Measurements from ENCODE around the gene RAB11FIP4.

DNA sequence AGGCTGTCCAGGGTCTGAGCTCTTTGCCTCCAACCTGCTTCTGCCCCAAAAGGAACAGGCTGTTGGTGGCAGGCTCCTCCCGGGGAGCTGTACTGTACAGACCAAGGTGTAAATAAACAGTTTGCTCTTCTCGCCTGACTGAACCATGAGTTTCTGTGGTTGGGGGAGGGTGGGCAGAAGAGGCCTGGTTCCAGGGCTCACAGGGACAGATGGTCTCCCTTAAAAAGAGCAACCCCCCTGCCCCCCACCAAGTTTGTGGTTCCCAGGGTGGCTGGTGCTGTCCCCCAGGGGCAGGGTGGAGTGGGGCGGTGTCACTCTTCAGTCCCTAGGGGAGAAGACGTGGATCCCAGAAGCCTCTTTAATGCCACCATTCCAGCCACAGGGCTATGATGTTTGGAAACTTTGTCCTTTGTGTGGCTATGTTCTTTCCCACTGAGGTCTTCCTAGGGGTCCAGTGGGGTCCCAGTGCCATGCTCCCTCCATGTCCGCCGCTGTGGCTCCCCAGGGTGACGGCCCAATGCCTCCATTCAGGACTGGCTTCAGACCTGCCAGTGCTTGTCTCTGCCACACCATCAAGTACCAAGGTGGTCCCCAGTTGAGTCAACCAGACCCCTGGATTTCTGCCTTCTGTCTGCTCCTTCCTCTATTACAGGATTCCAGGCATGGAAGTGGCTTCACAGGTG is 146.7 kb downstream of the RAB11FIP4 start:
- TF ChIP-seq, protein P1, sequence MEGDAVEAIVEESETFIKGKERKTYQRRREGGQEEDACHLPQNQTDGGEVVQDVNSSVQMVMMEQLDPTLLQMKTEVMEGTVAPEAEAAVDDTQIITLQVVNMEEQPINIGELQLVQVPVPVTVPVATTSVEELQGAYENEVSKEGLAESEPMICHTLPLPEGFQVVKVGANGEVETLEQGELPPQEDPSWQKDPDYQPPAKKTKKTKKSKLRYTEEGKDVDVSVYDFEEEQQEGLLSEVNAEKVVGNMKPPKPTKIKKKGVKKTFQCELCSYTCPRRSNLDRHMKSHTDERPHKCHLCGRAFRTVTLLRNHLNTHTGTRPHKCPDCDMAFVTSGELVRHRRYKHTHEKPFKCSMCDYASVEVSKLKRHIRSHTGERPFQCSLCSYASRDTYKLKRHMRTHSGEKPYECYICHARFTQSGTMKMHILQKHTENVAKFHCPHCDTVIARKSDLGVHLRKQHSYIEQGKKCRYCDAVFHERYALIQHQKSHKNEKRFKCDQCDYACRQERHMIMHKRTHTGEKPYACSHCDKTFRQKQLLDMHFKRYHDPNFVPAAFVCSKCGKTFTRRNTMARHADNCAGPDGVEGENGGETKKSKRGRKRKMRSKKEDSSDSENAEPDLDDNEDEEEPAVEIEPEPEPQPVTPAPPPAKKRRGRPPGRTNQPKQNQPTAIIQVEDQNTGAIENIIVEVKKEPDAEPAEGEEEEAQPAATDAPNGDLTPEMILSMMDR (conservative IDR thresholded peaks at IDR 0.05 in 1 of 2, IDR thresholded peaks at IDR 0.05 in 1 of 2; ENCODE audit: low read depth in 1 of 2, low read length in 2 of 2), result no peak
- TF ChIP-seq EZH2 (IDR thresholded peaks at IDR 0.05; ENCODE audit: low read length, missing control alignments), result no peak
